GM19035 (cell line): ENCODE measurements around the gene OST4.
"Not testable (repeated sequence)": the region's sequence is repeated elsewhere in the genome, so short reads cannot be mapped to it uniquely, and the experiment has no call there.

ENCODE experiments used
- ATAC-seq: cut with Tn5 transposase; IDR thresholded peaks from one replicate; pipeline ENCODE4 v1.9.1; 2021; ENCODE audit not compliant: unreplicated experiment

Gene OST4

GRCh38 chr2:27071277-27071989 is at the start of gene OST4:
TSS of gene OST4 (minus strand) at chr2:27071654.
- peak; percentile 84 for ATAC-seq

- not testable (repeated sequence) for ATAC-seq
These were observed 47.8 kb upstream of the OST4 start for GRCh38 chr2:27119330-27119670.

DNA sequence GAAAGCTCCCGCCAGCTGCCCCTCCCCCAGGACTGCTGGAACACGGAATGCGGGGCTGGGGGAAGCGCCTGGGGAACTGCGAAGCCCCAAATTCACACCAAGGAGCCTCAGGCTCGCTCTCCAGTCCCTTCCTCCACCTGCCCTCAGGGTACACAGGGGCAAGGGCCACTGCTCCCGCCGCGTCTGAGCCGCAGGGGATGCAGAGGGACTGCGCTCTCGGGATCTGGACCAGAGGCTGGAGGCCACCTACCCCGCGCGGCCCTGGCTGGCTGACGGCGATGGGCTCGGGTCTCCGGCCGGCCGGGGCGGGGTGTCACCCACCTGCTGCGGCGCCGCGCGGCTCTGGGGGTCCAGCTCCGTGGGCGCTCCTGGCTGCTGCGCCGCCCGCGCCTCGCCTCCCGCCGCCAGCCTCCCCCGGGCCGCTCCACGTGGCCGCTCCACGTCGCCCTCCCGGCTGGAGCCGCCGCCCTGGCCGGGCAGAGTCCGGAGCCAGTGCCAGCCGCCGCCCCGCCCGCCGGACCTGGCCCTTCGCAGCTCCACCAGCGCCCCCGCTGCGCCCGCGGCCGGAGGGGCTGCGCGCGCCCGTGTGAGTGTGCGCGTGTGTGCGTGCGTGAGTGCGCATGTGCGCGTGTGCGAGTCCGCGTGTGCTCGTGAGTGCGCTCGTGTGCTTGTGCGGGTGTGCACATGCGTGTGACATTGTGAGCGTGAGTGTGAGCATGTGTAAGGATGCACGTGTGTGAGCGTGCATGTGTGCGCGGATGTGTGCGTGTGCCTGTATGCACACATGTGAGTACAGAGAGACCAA is 47.3 kb upstream of the OST4 start, which contains the start of gene CGREF1:
TSS of gene CGREF1 (minus strand) at position 604 of the 805 bp plus-strand sequence. CDS start 14,762 bp downstream, outside the sequence.
- ATAC-seq = no peak

- no peak for ATAC-seq
These were observed 46.6 kb upstream of the OST4 start for GRCh38 chr2:27117995-27118524.

DNA sequence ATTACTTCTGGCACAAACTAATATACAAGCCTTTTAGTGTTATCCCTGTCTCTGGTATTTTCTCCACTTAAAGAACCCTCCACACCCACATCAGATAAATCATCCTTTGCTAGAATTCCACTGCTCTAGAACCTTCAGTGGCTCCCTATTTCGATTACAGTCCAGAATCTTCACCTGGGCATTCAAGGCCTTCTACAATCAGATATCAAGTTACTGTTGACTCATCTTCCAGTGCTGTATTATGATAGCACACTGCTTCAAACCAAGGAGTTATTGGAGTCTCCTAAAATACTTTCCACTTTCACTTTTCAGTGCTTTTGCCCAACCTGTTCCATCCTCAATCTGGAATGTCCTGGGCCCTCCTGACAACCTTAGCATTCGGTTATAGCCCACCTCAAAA is 44.1 kb upstream of the OST4 start:
- ATAC-seq = no peak

DNA sequence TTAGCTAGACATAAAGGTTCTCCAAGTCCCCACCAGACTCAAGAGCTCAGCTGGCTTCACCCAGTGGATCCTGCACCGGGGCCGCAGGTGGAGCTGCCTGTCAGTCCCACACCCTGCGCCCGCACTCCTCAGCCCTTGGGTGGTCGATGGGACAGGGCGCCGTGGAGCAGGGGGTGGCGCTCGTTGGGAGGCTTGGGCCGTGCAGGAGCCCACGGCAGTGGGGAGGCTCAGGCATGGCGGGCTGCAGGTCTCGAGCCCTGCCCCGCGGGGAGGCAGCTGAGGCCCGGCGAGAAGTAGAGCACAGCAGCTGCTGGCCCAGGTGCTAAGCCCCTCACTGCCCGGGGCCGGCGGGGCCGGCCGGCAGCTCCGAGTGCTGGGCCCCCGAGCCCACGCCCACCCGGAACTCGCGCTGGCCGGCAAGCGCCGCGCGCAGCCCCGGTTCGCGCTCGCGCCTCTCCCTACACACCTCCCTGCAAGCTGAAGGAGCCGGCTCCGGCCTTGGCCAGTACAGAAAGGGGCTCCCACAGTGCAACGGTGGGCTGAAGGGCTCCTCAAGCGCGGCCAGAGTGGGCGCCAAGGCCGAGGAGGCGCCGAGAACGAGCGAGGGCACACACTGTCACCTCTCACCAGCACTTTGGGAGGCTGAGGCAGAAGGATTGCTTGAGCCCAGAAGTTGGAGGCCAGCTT is 40.1 kb upstream of the OST4 start:
- not testable (repeated sequence) for ATAC-seq

- ATAC-seq = not testable (repeated sequence)
These were observed 39.3 kb upstream of the OST4 start for GRCh38 chr2:27110603-27111352.

GRCh38 chr2:27109083-27109482 is 37.6 kb upstream of the OST4 start:
- no peak for ATAC-seq

DNA sequence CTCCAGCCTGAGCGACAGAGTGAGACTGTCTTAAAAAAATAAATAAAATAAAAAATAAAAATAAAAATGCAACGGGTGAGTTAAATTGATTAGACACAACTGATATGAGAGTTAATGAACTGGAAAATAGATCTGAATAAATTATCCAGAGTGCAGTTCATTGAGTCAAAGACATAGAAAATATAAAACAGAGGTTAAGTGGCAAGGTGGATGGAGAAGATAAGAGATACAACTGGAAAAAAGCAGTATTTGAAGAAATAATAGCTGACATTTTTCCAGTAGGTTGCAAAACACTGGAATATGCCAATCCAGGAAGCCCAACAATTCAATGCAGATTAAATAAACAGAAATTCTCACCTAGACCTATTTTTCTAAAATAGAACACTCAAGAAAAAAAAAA is 36.8 kb upstream of the OST4 start:
- ATAC-seq = no peak

DNA sequence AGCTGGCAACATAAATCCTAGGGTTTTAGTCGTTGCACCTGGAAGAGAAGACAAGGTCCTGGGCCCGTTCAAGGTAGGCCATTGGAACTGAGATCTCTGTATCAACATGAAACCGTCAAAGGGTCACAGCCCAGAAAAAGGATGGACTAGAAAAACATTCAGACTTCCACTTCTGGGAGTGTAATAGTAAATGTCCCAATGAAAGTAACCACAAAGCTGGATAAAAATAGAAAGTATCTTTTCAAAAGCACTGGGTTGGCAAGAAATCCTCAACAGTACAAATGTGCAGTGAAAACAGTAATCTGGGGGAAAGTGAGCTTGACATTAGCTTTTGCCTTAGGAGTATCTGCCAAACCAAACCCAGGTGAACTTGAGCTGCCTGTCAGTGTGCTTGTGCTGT is 34.5 kb upstream of the OST4 start:
- ATAC-seq = no peak

- ATAC-seq = no peak
These were observed 30.9 kb upstream of the OST4 start for GRCh38 chr2:27102329-27102728.

DNA sequence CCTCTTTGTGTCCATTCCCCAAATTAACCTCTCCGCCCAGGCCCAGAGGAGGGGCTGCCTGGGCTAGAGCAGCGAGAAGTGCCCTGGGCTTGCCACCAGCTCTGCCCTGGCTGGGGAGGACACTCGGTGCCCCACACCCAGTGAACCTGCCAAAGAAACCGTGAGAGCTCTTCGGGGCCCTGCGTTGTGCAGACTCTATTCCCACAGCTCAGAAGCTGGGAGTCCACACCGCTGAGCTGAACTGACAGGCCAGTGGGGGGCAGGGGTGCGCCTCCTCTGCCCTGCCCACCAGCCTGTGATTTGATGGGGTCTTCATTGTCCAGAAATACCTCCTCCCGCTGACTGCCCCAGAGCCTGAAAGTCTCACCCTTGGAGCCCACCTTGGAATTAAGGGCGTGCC is 28.6 kb upstream of the OST4 start:
- ATAC-seq = no peak

DNA sequence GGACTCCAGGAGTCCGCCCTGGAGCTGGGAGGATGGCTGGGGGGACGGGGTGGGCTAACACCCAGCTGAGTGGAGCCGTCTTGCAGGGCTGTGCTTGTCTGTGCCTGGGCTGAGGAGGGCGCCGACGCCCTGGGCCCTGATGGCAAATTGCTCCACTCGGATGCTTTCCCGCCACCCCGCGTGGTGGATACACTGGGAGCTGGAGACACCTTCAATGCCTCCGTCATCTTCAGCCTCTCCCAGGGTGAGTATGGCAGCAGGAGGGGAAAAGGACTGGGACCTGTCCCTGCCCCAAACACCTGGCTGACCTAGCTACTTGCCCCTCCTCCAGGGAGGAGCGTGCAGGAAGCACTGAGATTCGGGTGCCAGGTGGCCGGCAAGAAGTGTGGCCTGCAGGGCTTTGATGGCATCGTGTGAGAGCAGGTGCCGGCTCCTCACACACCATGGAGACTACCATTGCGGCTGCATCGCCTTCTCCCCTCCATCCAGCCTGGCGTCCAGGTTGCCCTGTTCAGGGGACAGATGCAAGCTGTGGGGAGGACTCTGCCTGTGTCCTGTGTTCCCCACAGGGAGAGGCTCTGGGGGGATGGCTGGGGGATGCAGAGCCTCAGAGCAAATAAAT is 28.0 kb upstream of the OST4 start:
- ATAC-seq = no peak

- no peak for ATAC-seq
These were observed 25.9 kb upstream of the OST4 start for GRCh38 chr2:27097341-27097740.

GRCh38 chr2:27096748-27097297 is 25.4 kb upstream of the OST4 start:
- no peak for ATAC-seq

DNA sequence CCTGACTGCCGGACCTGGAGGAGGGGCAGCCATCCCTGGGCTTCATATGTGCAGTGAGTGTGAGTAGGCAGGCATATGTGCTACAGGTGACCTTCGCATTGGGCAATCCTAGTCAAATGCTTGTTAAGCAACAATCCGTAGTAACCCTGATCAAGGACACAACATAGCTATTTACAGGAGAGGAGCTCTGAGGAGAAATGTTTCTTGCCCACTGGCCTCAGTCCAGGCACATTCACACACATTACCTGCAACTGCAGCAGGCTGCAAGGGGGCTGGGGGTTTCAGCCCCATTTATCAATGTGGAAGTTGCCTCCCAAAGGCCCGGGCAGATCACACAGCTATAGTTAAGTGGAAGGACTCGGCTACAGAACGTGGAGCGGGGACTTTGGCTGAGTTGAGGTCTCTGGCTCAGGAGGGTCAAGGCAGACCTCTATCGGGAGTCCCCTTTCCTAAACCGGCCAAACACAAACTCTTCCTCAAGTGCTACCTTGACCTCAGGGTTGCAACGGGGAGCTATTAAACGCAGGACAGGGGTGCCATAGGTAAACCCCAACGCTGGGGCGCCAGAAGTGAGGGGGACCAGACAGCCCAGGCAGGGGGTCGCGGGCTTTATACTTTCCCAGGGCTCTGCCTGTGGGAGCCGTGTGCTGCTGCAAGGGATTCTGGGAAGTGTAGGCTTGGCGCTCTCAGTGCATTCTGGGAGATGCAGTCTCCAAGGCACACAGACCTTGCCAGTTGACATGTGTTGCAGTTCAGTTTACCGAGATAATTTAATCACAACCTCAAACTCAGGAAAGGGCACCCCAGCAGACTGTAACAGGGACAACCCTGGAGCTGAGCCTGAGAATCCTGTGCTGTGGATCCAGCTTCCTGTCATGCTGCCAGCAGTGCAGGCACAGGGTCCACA is 24.5 kb upstream of the OST4 start:
- ATAC-seq = no peak

DNA sequence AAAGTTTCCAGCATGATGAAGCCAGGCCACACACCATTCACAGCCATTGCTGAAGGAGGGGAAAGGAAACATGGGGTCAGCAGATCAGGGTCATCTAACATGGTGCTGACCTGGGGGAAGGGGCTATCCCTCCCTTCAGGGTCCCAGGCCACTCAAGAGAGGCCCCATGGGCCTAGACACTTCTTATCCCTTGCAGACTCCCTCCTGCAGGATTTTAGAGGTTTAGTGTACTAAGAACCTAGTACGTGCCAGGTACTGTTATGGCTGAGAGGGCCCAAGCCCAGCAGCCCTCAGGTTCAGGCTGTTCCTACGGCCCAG is 23.9 kb upstream of the OST4 start:
- no peak for ATAC-seq

DNA sequence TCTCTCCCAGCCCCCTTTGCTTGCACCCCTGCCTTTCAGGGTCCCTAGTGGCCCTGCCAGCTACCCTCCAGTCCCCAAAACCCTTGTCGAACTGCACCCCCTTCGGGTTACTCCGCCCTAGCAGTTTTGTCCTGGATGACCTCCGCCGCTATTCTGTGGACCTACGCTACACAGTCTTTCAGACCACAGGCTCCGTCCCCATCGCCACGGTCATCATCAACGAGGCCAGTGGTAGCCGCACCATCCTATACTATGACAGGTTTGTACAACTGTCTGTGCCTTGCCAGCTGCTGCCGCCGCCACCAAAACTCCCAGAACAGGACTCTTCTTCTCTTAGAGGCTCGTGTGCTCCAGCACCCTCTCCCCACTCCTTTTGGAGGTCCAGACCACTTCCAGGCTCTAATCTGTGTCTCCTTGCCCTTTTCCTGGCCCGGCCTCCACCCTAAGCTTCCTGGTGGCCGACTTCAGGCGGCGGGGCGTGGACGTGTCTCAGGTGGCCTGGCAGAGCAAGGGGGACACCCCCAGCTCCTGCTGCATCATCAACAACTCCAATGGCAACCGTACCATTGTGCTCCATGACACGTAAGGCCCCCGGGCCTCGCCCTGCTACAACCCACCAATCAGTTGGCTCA is 23.0 kb upstream of the OST4 start:
- ATAC-seq = no peak
